OCI-LY1 (cell line): ENCODE results near the gene LNPEP.

Experiments
- H2AFZ ChIP-seq: fragments of 200-600 bp; sonication (generic), shearing (Covaris generic); 2 replicates; pipeline ENCODE4 v1.6.0; 2014; ENCODE audit warnings: antibody characterized with exemption, mild to moderate bottlenecking, low read length
- H3F3A ChIP-seq: fragments of 200-600 bp; sonication (generic), shearing (Covaris generic); 2 replicates; pipeline ENCODE4 v1.6.0; 2014; ENCODE audit warnings: mild to moderate bottlenecking, antibody characterized with exemption, low read length, moderate library complexity; ENCODE audit not compliant: insufficient read depth
- H3K27ac ChIP-seq: fragments of 200-600 bp; sonication (generic); 2 replicates; pipeline ENCODE4 v1.5.1; 2014; ENCODE audit warnings: low read length, mixed run types, mild to moderate bottlenecking, low read depth; ENCODE audit not compliant: poor library complexity, severe bottlenecking
- H3K27me3 ChIP-seq: fragments of 200-600 bp; sonication (generic); 2 replicates; pipeline ENCODE4 v1.6.0; 2014; ENCODE audit warnings: antibody characterized with exemption, mild to moderate bottlenecking, low read length, moderate library complexity; ENCODE audit not compliant: insufficient read depth
- H3K36me3 ChIP-seq: fragments of 200-600 bp; sonication (generic); 2 replicates; pipeline ENCODE4 v1.6.1; 2014; ENCODE audit warnings: mild to moderate bottlenecking, antibody characterized with exemption, low read length, moderate library complexity, mixed read lengths; ENCODE audit not compliant: insufficient read depth
- H3K4me1 ChIP-seq: fragments of 200-600 bp; sonication (generic); 2 replicates; pipeline ENCODE4 v1.5.1; 2014; ENCODE audit warnings: mild to moderate bottlenecking, low read length, moderate library complexity; ENCODE audit not compliant: insufficient read depth, severe bottlenecking
- H3K4me2 ChIP-seq: fragments of 200-600 bp; sonication (generic), shearing (Covaris generic); 2 replicates; pipeline ENCODE4 v1.6.1; 2014; ENCODE audit warnings: low read length
- H3K4me3 ChIP-seq: fragments of 200-600 bp; sonication (generic); 2 replicates; pipeline ENCODE4 v1.5.1; 2014; ENCODE audit warnings: low read length, low read depth, mild to moderate bottlenecking, mixed read lengths; ENCODE audit not compliant: poor library complexity, severe bottlenecking
- H3K79me2 ChIP-seq: fragments of 200-600 bp; shearing (Covaris generic); 2 replicates; pipeline ENCODE4 v1.6.1; 2016; ENCODE audit warnings: mixed run types, low read length, mixed read lengths; ENCODE audit not compliant: insufficient read depth
- H3K9ac ChIP-seq: fragments of 200-600 bp; sonication (generic), shearing (Covaris generic); 2 replicates; pipeline ENCODE4 v1.6.1; 2014; ENCODE audit warnings: mild to moderate bottlenecking, low read length, mixed read lengths
- H3K9me2 ChIP-seq: fragments of 200-600 bp; sonication (generic), shearing (Covaris generic); 2 replicates; pipeline ENCODE4 v1.6.1; 2014; ENCODE audit warnings: low read depth, mild to moderate bottlenecking, low read length, mixed read lengths
- H3K9me3 ChIP-seq: fragments of 200-600 bp; shearing (Covaris generic); 2 replicates; pipeline ENCODE4 v1.6.1; 2014; ENCODE audit warnings: low read length, mixed read lengths
- H4K20me1 ChIP-seq: fragments of 200-600 bp; sonication (generic), shearing (Covaris generic); 2 replicates; pipeline ENCODE4 v1.6.0; 2016; ENCODE audit warnings: mild to moderate bottlenecking, low read length; ENCODE audit not compliant: insufficient read depth
- EZH2 ChIP-seq: fragments of 200-600 bp; sonication (generic), shearing (Covaris generic); IDR thresholded peaks from 2 replicates; pipeline ENCODE4 v1.8.0; 2017; ENCODE audit warnings: borderline replicate concordance, mixed run types, mild to moderate bottlenecking, antibody characterized with exemption, low read length, moderate library complexity, mixed read lengths
- TF ChIP-seq, protein P1 (sequence below): fragments of 200-600 bp; sonication (generic), shearing (Covaris generic); IDR thresholded peaks from 2 replicates; pipeline ENCODE4 v1.5.1; 2017; ENCODE audit warnings: mild to moderate bottlenecking, antibody characterized with exemption, low read length, moderate library complexity, mixed read lengths

The LNPEP gene

DNA sequence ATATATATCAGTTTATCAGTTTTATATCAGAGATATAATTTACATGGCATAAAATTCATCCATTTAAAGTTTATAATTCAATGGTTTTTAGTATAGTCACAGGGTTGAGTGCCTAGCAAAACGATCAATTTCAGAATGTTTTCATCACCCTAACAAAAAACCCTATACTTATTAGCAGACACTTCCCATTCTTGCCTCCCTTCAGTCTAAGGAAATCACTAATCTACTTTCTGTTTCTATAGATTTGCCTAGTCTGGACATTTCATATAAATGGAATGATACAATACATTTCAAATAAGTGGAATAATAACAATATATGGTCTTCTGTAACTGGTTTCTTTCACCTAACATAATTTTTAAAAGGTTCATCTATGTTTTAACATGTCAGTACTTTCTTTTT lies 9.6 kb upstream of the LNPEP start:
- H3K4me2 ChIP-seq = no peak overlapping the region
- H3K9me3 ChIP-seq = no peaks in the 10 kb centered on the region
- H3K27me3 ChIP-seq = no peaks in the 10 kb centered on the region
- H3K79me2 ChIP-seq = no peaks in the 10 kb centered on the region
- H3K9ac ChIP-seq = no peak overlapping the region
- H3K4me3 ChIP-seq = no peak overlapping the region
- 0 out of 2 replicates have a peak, but pooled peaks cover 6% of the 10 kb centered on the region for H3F3A ChIP-seq
- H4K20me1 ChIP-seq = no peaks in the 10 kb centered on the region
- H3K4me1 ChIP-seq = peaks cover 83% of the 10 kb centered on the region
- H3K27ac ChIP-seq = peak overlapping the region; percentile 88
- TF ChIP-seq, protein P1, sequence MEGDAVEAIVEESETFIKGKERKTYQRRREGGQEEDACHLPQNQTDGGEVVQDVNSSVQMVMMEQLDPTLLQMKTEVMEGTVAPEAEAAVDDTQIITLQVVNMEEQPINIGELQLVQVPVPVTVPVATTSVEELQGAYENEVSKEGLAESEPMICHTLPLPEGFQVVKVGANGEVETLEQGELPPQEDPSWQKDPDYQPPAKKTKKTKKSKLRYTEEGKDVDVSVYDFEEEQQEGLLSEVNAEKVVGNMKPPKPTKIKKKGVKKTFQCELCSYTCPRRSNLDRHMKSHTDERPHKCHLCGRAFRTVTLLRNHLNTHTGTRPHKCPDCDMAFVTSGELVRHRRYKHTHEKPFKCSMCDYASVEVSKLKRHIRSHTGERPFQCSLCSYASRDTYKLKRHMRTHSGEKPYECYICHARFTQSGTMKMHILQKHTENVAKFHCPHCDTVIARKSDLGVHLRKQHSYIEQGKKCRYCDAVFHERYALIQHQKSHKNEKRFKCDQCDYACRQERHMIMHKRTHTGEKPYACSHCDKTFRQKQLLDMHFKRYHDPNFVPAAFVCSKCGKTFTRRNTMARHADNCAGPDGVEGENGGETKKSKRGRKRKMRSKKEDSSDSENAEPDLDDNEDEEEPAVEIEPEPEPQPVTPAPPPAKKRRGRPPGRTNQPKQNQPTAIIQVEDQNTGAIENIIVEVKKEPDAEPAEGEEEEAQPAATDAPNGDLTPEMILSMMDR = no peak
- TF ChIP-seq EZH2 = no peak
- no peaks in the 10 kb centered on the region for H3K9me2 ChIP-seq
- no peaks in the 10 kb centered on the region for H3K36me3 ChIP-seq
- no peak overlapping the region for H2AFZ ChIP-seq

DNA sequence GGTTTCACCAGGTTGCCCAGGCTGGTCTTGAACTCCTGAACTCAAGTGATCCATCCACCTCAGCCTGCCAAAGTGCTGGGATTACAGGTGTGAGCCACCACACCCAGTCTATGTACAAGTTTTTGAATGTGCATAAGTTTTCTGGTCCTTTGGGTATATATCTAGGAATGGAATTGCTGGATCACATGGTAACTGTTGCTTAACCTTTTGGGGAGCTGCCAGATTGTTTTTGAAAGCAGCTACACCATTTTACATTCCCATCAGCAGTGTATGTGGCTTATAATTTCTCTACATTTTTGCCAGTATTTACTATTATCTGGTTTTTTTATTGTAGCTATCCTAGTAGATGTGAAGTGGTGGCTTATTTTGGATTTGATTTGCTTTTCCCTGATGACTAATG lies 8.9 kb upstream of the LNPEP start:
- H3K27me3 ChIP-seq = no peaks in the 10 kb centered on the region
- H3K9ac ChIP-seq = no peak overlapping the region
- H3K9me2 ChIP-seq = no peaks in the 10 kb centered on the region
- H4K20me1 ChIP-seq = no peaks in the 10 kb centered on the region
- H3K9me3 ChIP-seq = no peaks in the 10 kb centered on the region
- H3K4me3 ChIP-seq = no peak overlapping the region
- H3K4me2 ChIP-seq = no peak overlapping the region
- no peaks in the 10 kb centered on the region for H3K36me3 ChIP-seq
- H3K27ac ChIP-seq = no peak overlapping the region
- H3F3A ChIP-seq = 0 out of 2 replicates have a peak, but pooled peaks cover 6% of the 10 kb centered on the region
- 0 out of 2 replicates have a peak, but pooled peaks cover 1% of the 10 kb centered on the region for H3K79me2 ChIP-seq
- peaks cover 83% of the 10 kb centered on the region for H3K4me1 ChIP-seq
- TF ChIP-seq, protein P1 = no peak
- TF ChIP-seq EZH2 = no peak
- no peak overlapping the region for H2AFZ ChIP-seq

DNA sequence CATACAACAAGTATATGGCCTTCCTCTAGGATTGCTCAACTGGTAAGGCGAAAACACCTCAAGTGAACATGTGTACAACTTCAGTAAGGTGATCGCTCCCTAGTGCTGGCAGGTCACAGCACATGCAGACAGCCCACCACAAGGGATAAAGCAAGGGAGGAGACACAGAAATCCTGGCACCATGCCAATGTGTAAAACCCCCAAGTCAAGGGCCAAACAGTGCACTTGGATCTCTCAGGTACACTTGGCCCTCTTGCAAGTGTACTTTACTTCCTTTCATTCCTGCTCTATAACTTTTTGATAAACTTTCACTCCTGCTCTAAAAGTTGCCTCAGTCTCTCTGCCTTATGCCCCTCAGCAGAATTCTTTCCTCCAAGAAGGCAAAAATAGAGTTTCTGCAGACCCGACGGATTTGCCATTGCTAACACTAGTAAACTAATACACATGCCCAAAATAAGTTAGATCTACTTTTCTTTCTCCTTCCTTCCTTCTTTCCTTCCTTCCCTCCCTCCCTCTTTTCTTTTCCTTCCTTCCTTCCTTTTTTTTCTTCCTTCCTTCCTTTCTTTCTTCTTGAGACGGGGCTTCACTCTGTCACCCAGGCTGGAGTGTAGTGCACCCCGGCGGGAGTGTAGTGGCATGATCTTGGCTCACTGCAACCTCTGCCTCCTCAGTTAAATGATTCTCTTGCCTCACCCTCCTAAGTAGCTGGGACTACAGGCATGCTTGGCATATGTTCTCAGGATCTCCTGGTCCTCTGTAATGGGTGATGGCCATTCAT lies 6.8 kb upstream of the LNPEP start:
- peaks cover 79% of the 10 kb centered on the region for H3K4me1 ChIP-seq
- no peak overlapping the region; the same call in 1 of the 2 replicates for H3K9ac ChIP-seq
- no peak for TF ChIP-seq EZH2
- TF ChIP-seq, protein P1 = no peak
- H3K27me3 ChIP-seq = no peaks in the 10 kb centered on the region
- H4K20me1 ChIP-seq = no peaks in the 10 kb centered on the region
- no peak overlapping the region for H2AFZ ChIP-seq
- no peaks in the 10 kb centered on the region for H3K9me2 ChIP-seq
- 0 out of 2 replicates have a peak, but pooled peaks cover 6% of the 10 kb centered on the region for H3F3A ChIP-seq
- peaks cover 5% of the 10 kb centered on the region; the same call in 1 of the 2 replicates for H3K79me2 ChIP-seq
- H3K4me2 ChIP-seq = peak overlapping the region; percentile 30; the same call in 1 of the 2 replicates
- no peaks in the 10 kb centered on the region for H3K36me3 ChIP-seq
- H3K27ac ChIP-seq = peak overlapping the region; percentile 68
- H3K9me3 ChIP-seq = no peaks in the 10 kb centered on the region
- H3K4me3 ChIP-seq = peak overlapping the region; percentile 3
